HG02852 (cell line): ENCODE measurements around the gene ZNF253.
A peak's percentile ranks its signal among the peaks of the same experiment; 100 is the strongest.
"Not testable (repeated sequence)": the region's sequence is repeated elsewhere in the genome, so short reads cannot be mapped to it uniquely, and the experiment has no call there.

Experiments used
- ATAC-seq: cut with Tn5 transposase; IDR thresholded peaks from one replicate; pipeline ENCODE4 v1.9.1; 2021; ENCODE audit warnings: mild to moderate bottlenecking, moderate library complexity; ENCODE audit not compliant: unreplicated experiment

Gene ZNF253

DNA sequence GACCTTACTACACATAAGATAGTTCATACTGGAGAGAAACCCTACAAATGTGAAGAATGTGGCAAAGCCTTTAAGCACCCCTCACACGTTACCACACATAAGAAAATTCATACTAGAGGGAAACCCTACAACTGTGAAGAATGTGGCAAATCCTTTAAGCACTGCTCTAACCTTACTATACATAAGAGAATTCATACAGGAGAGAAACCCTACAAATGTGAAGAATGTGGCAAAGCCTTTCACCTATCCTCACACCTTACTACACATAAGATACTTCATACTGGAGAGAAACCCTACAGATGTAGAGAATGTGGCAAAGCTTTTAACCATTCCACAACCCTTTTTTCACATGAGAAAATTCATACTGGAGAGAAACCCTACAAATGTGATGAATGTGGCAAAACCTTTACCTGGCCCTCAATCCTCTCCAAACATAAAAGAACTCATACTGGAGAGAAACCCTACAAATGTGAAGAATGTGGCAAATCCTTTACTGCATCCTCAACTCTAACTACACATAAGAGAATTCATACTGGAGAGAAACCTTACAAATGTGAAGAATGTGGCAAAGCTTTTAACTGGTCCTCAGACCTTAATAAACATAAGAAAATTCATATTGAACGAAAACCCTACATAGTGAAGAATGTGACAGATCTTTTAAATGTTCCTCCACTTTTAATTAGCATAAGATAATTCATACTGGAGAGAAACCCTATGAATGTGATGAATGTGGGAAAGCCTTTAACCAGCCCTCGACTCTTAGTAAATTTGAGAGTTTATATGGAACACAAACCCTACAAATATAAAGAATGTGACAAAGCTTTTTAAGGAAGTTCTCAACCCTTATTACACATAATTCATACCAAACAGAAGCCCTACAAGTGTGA lies 26.6 kb downstream of the ZNF253 start:
- ATAC-seq: not testable (repeated sequence)

DNA sequence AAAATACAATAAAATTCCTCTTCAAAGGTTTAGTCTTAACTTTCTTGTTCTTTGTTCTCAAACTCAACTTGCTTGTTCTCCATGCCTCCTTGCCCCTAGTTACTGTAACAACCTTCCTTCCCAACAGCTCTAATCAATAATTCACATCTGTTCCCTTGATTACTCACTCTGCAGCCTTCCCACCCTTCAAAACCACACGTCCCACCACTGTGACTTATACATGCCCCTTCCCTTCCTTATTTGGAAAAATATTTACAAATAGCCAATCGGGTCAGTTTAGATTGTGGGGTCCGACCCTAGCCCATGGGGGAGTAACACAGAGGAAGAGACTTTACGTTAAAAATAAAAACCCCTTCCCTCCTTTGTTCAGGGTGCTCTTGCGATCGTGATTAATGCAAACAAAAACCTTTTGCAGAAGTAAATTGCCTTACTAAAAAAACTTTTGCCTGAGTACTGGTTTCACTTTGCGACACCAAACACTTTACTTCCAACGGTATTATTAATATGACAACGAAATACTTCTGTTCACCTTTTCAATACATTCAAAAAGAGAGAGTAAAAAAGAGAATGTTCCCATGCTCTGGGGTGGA lies 34.6 kb downstream of the ZNF253 start:
- peak; percentile 13 for ATAC-seq

DNA sequence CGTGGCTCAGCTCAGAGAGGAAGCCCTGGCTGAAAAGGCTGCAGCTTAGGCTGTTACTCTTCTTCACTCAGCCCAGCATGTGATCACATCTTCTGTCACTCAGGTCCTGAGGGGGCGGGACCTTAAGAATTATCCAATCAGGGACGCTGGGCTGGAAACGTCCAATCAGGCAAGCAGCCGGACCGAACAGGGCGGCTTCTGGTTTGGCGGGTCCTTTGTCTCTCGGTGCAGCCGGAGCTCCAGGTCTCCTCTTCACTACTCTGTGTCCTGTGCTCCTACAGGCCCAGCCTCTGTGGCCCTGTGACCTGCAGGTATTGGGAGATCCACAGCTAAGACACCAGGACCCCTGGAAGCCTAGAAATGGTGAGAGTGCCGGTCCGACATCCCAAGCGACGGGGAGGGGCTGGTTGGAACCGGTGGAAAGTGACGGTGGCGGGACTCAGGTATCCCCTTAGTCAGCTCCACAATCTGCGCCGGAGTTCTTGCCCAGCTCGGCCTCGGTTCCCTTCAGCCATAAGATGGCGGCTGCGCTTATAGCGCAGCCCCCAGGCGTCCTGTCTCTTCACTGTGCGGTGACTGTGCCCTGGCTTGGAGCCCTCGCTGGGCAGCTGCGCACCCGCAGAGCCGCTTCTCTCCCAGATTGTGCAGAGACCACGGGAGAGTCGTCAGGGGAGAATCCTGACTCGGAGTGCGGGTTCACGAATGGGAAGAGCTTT lies 35.2 kb downstream of the ZNF253 start, which contains the start of gene ZNF93:
ZNF93 (plus strand) TSS at position 218 of the 716 bp plus-strand sequence; CDS start at position 361, 143 bp downstream.
- ATAC-seq: peak; percentile 92

DNA sequence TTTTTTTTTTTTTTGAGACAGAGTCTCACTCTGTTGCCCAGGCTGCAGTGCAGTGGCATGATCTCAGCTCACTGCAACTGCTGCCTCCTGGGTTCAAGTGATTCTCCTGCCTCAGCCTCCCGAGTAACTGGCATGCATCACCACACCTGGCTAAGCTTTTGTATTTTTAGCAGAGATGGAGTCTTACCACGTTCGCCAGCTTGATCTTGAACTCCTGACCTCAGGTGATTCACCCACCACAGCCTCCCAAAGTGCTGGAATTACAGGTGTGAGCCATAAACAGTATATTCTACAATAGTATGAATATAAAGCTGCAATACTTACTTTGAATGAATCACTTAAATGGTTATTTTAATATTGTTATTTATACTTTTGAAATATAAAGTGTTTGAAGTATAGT lies 41.9 kb downstream of the ZNF253 start:
- not testable (repeated sequence) for ATAC-seq

DNA sequence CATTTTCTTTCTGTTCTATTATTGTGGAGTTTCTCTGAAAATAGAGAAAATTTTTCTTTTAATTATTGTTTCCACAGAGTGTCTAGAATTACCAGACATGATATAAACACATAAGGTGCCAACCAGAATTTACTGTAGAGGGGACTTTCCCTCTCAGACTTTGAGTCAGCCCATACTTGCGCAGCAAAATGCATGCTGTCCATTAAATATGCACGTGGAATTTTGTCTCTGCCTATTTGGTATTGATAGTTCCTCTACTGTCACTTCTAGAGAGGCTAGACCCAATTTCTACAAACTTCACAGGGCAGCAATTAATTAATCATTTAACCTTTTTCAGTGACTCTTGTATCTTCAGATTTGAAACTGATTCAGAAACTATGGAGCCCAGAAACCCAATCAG lies 44.0 kb downstream of the ZNF253 start:
- no peak for ATAC-seq

DNA sequence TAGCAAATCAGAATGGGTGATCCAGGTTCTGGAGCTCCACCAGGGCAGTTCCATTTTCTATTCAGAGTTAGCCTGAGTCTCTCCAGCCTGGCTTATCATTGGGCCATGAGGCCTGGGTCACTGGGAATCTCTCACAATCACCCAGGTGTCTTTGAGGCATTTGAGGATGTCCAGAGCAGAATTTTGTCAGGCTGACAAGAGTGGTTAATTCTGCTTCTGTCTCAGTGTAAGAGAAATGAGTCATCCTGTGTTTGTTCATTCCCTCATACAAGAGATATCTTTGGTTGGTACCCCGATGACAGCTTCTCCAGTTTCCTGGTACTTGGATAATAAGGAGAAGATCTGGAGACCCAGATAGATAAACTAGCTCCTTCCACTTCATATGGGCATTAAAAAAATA lies 45.5 kb downstream of the ZNF253 start:
- ATAC-seq: no peak

- ATAC-seq: no peak
These were observed 48.9 kb downstream of the ZNF253 start for GRCh38 chr19:19914596-19914995.

GRCh38 chr19:19930417-19930816 lies 64.7 kb downstream of the ZNF253 start:
- not testable (repeated sequence) for ATAC-seq

- ATAC-seq: not testable (repeated sequence)
These were observed 68.0 kb downstream of the ZNF253 start for GRCh38 chr19:19933432-19934314.

GRCh38 chr19:19937403-19937802 lies 71.7 kb downstream of the ZNF253 start:
- no peak for ATAC-seq

DNA sequence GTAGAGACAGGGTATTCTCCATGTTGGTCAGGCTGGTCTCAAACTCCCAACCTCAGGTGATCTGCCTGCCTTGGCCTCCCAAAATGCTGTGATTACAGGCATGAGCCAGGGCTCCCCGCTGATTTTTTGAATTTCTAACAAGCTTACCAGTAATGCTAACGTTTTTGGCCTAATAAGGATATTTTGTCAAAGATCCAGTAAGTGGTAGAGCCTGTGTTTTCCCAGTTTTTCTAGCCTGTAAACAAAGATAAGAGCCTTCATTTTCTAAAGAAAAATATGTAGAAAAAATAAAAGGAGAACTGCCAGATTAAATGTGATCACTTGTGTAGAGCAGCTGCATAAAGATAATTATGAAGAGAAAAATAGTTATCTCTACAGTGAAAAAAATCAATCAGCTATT lies 72.8 kb downstream of the ZNF253 start:
- no peak for ATAC-seq

DNA sequence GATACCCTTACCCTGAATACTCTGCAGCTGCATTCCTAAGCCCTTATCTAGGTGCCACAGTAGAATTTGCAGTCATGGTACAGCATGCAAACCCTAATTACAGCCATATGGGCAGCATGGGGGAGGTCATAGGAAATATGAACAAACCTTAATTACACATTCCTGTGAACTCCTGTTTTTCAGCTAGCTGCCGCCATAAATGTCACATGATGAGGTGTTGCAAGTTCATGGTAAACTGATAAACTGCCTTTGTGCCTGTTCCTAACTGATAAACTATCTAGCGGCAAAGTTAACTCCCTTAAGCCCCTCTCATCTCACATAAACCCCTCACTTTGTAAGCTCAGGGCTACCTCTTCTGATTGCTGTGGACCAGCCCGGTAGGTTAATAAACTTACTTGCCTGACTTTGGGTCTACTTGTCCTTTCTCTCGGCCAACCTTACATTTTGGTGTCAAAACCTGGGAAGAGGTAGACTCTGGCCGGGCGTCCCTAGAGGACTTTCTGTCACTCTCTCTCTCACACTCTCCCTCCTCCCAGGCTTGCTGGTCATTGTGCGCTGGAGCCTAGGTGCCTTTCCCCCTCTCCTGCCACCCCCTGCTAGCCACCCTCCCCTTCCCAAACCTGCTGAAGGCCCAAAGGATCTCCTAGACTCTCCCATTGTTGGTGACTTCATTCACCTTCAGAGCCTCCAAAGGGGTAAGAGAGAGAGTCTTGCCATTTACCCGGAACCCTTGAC lies 78.3 kb downstream of the ZNF253 start:
- ATAC-seq: no peak
